Peyer's patch (tissue), 4 donors: ENCODE data around the gene ALG11.

Experiments used
- CTCF ChIP-seq, 6 experiments: fragments of 450-650 bp in 4 of 6; fragments of 200-600 bp in 2 of 6; sonication (generic) in 1 of 6; IDR thresholded peaks; one replicate each; pipeline ENCODE4 v1.5.1; 2017 to 2019; ENCODE audit warnings: antibody characterized with exemption in 6 of 6, mild to moderate bottlenecking in 3 of 6, moderate library complexity in 1 of 6
- POLR2A ChIP-seq, 2 donors: fragments of 450-650 bp; IDR thresholded peaks; one replicate each; pipeline ENCODE4 v1.5.1; 2017; ENCODE audit warnings: antibody characterized with exemption in 2 of 2, mild to moderate bottlenecking in 2 of 2, moderate library complexity in 2 of 2

- TF ChIP-seq CTCF (IDR thresholded peaks at IDR 0.05) (peak; percentile 44 to 76 (median 66)), POLR2A (IDR thresholded peaks at IDR 0.05) (no peak)
Observed at GRCh38 chr13:52001120-52001731, 11.0 kb upstream of the ALG11 start.
